Adrenal gland (tissue), 5 donors: Measurements from ENCODE around the gene TBC1D14.

Experiments used
- POLR2A ChIP-seq, 2 donors: fragments of 450-650 bp; IDR thresholded peaks; one replicate each; pipeline ENCODE4 v1.6.1; 2017; ENCODE audit warnings: antibody characterized with exemption in 2 of 2, mild to moderate bottlenecking in 2 of 2, moderate library complexity in 1 of 2
- TF ChIP-seq, protein P1 (sequence below), 6 experiments: fragments of 450-650 bp in 4 of 6; fragments of 200-600 bp in 2 of 6; sonication (generic) in 1 of 6; IDR thresholded peaks; 1 replicate in 5 of 6; 2 replicates in 1 of 6; pipeline versions ENCODE4 v1.5.1 to v1.8.0; 2016 to 2021; ENCODE audit warnings: antibody characterized with exemption in 6 of 6, mild to moderate bottlenecking in 2 of 6, moderate library complexity in 1 of 6
- donor health status: DM: no; HTN: no; CAD: no.

DNA sequence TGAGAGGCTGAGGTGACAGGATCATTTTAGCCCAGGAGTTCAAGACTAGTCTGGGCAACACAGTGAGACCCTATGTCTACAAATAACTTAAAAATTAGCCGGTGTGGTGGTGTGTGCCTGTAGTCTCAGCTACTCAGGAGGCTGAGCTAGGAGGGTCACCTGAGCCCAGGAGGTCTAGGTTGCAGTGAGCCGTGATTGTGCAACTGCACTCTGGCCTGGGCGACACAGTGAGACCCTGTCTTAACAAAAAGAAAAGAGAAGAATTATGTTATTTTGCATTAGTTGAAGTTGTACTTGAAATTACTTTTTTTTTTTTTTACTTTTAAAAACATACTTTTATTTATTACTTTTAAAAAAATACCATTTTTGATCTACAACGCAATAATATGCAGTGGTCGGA, 111.7 kb downstream of the TBC1D14 start:
- no peak for TF ChIP-seq POLR2A (IDR thresholded peaks at IDR 0.05)
- TF ChIP-seq, protein P1, sequence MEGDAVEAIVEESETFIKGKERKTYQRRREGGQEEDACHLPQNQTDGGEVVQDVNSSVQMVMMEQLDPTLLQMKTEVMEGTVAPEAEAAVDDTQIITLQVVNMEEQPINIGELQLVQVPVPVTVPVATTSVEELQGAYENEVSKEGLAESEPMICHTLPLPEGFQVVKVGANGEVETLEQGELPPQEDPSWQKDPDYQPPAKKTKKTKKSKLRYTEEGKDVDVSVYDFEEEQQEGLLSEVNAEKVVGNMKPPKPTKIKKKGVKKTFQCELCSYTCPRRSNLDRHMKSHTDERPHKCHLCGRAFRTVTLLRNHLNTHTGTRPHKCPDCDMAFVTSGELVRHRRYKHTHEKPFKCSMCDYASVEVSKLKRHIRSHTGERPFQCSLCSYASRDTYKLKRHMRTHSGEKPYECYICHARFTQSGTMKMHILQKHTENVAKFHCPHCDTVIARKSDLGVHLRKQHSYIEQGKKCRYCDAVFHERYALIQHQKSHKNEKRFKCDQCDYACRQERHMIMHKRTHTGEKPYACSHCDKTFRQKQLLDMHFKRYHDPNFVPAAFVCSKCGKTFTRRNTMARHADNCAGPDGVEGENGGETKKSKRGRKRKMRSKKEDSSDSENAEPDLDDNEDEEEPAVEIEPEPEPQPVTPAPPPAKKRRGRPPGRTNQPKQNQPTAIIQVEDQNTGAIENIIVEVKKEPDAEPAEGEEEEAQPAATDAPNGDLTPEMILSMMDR (IDR thresholded peaks at IDR 0.05): no peak
